H9 (cell line): ENCODE results near the gene COA1. TPM values are rescaled to one million over a fixed set of nuclear protein-coding genes. Genes with fewer than 3 reads are reported as not detected.

ENCODE experiments used
- DNase-seq: peaks from one replicate; pipeline ENCODE4 v3.0.0-alpha.2; 2017
- H2AFZ ChIP-seq: one replicate; pipeline ENCODE4 v1.6.1; 2013; ENCODE audit warnings: mild to moderate bottlenecking, low read length, control low read depth, moderate library complexity
- H2AK5ac ChIP-seq: 2 replicates; pipeline ENCODE4 v1.6.1; 2013; ENCODE audit warnings: low read length, control low read depth, mixed read lengths; ENCODE audit not compliant: insufficient read length
- H2BK120ac ChIP-seq: one replicate; pipeline ENCODE4 v1.6.1; 2013; ENCODE audit warnings: low read depth, mild to moderate bottlenecking, low read length, control low read depth, inconsistent platforms; ENCODE audit not compliant: poor library complexity, severe bottlenecking
- H2BK12ac ChIP-seq: 2 replicates; pipeline ENCODE4 v1.6.1; 2013; ENCODE audit warnings: low read length, control low read depth, mixed read lengths, low read depth; ENCODE audit not compliant: insufficient read length
- H2BK15ac ChIP-seq: 2 replicates; pipeline ENCODE4 v1.6.1; 2013; ENCODE audit warnings: low read depth, low read length, control low read depth
- H2BK20ac ChIP-seq: one replicate; pipeline ENCODE4 v1.6.1; 2013; ENCODE audit warnings: low read depth, mild to moderate bottlenecking, low read length, control low read depth, inconsistent platforms; ENCODE audit not compliant: poor library complexity, severe bottlenecking
- H2BK5ac ChIP-seq: 2 replicates; pipeline ENCODE4 v1.6.1; 2013; ENCODE audit warnings: low read length, control low read depth, mixed read lengths; ENCODE audit not compliant: insufficient read length
- H3K14ac ChIP-seq: 2 replicates; pipeline ENCODE4 v1.6.1; 2013; ENCODE audit warnings: low read length, control low read depth; ENCODE audit not compliant: insufficient read depth
- H3K18ac ChIP-seq: 2 replicates; pipeline ENCODE4 v1.6.1; 2013; ENCODE audit warnings: low read depth, mild to moderate bottlenecking, mixed read lengths, low read length, control low read depth; ENCODE audit not compliant: insufficient read length
- H3K23ac ChIP-seq: 2 replicates; pipeline ENCODE4 v1.6.1; 2013; ENCODE audit warnings: low read length, control low read depth, mixed read lengths, low read depth; ENCODE audit not compliant: insufficient read length
- H3K23me2 ChIP-seq: 2 replicates; pipeline ENCODE4 v1.6.1; 2013; ENCODE audit warnings: low read depth, mild to moderate bottlenecking, mixed read lengths, low read length, control low read depth; ENCODE audit not compliant: insufficient read length, poor library complexity, severe bottlenecking
- H3K27ac ChIP-seq: 2 replicates; pipeline ENCODE4 v1.5.1; 2013; ENCODE audit warnings: low read length, control low read depth, mixed read lengths, low read depth; ENCODE audit not compliant: insufficient read length
- H3K27me3 ChIP-seq: 2 replicates; pipeline ENCODE4 v1.6.1; 2013; ENCODE audit warnings: low read length, control low read depth, inconsistent platforms; ENCODE audit not compliant: insufficient read depth
- H3K4ac ChIP-seq: 2 replicates; pipeline ENCODE4 v1.6.1; 2013; ENCODE audit warnings: low read depth, mild to moderate bottlenecking, control low read depth, inconsistent platforms, low read length, moderate library complexity
- H3K4me1 ChIP-seq: 2 replicates; pipeline ENCODE4 v1.6.1; 2013; ENCODE audit warnings: low read length, control low read depth, inconsistent platforms; ENCODE audit not compliant: insufficient read depth
- H3K4me2 ChIP-seq: 2 replicates; pipeline ENCODE4 v1.6.1; 2013; ENCODE audit warnings: low read length, control low read depth, mixed read lengths; ENCODE audit not compliant: insufficient read length, insufficient read depth
- H3K56ac ChIP-seq: 2 replicates; pipeline ENCODE4 v1.6.1; 2013; ENCODE audit warnings: low read depth, mild to moderate bottlenecking, mixed read lengths, low read length, control low read depth; ENCODE audit not compliant: insufficient read length
- H3K79me1 ChIP-seq: 2 replicates; pipeline ENCODE4 v1.6.1; 2013; ENCODE audit warnings: low read depth, mild to moderate bottlenecking, moderate library complexity, low read length, control low read depth, inconsistent platforms; ENCODE audit not compliant: insufficient read depth, poor library complexity, severe bottlenecking
- H3K79me2 ChIP-seq: 2 replicates; pipeline ENCODE4 v1.6.1; 2013; ENCODE audit warnings: low read length, control low read depth, inconsistent platforms; ENCODE audit not compliant: insufficient read depth
- H3K9ac ChIP-seq: 2 replicates; pipeline ENCODE4 v1.6.1; 2013; ENCODE audit warnings: low read length, control low read depth, mixed read lengths; ENCODE audit not compliant: insufficient read length; ENCODE audit errors: extremely low read depth
- H3K9me3 ChIP-seq: one replicate; pipeline ENCODE4 v1.6.1; 2013; ENCODE audit warnings: low read depth, low read length, inconsistent platforms; ENCODE audit not compliant: control insufficient read depth
- H3T11ph ChIP-seq: one replicate; pipeline ENCODE4 v1.6.1; 2013; ENCODE audit warnings: mild to moderate bottlenecking, low read length, control low read depth, inconsistent platforms
- H4K20me1 ChIP-seq: one replicate; pipeline ENCODE4 v1.6.1; 2013; ENCODE audit not compliant: control insufficient read depth, insufficient read length, insufficient read depth
- H4K5ac ChIP-seq: 2 replicates; pipeline ENCODE4 v1.6.1; 2013; ENCODE audit warnings: low read depth, mild to moderate bottlenecking, mixed read lengths, low read length, control low read depth; ENCODE audit not compliant: insufficient read length
- H4K8ac ChIP-seq: replicated peaks from 2 replicates; pipeline ENCODE4 v1.6.1; 2013; ENCODE audit warnings: low read length, control low read depth, mixed read lengths, low read depth; ENCODE audit not compliant: insufficient read length
- H4K91ac ChIP-seq: 2 replicates; pipeline ENCODE4 v1.6.1; 2013; ENCODE audit warnings: low read depth, mild to moderate bottlenecking, moderate library complexity, mixed read lengths, low read length, control low read depth; ENCODE audit not compliant: insufficient read length
- H3K27ac Mint-ChIP-seq, 3 experiments: 2 replicates in 2 of 3; 3 replicates in 1 of 3; pipeline ENCODE4 v1.8.0; 2020 to 2021; ENCODE audit warnings: mixed read lengths in 3 of 3, mild to moderate bottlenecking in 1 of 3, moderate library complexity in 1 of 3
- H3K27me3 Mint-ChIP-seq: 2 replicates; pipeline ENCODE4 v1.8.0; 2021; ENCODE audit warnings: low read depth, mild to moderate bottlenecking, moderate library complexity, mixed read lengths
- H3K36me3 Mint-ChIP-seq, 3 experiments: 2 replicates in 2 of 3; 3 replicates in 1 of 3; pipeline ENCODE4 v1.8.0; 2020 to 2021; ENCODE audit warnings: low read depth in 3 of 3, mixed read lengths in 3 of 3; ENCODE audit not compliant: insufficient read depth in 1 of 3
- H3K4me1 Mint-ChIP-seq, 2 experiments: 2 replicates each; pipeline ENCODE4 v1.8.0; 2020; ENCODE audit warnings: mixed read lengths in 2 of 2
- H3K4me3 Mint-ChIP-seq, 2 experiments: 2 replicates in 1 of 2; 3 replicates in 1 of 2; pipeline ENCODE4 v1.8.0; 2020 to 2021; ENCODE audit warnings: mild to moderate bottlenecking in 2 of 2, mixed read lengths in 2 of 2, moderate library complexity in 1 of 2
- H3K9me3 Mint-ChIP-seq, 2 experiments: 2 replicates in 1 of 2; 3 replicates in 1 of 2; pipeline ENCODE4 v1.8.0; 2020; ENCODE audit warnings: mild to moderate bottlenecking in 2 of 2, mixed read lengths in 2 of 2, moderate library complexity in 1 of 2
- CTCF ChIP-seq: fragments of 200-600 bp; sonication (generic); conservative IDR thresholded peaks from 3 replicates; pipeline ENCODE4 v1.8.0; 2021; ENCODE audit warnings: antibody characterized with exemption, mild to moderate bottlenecking
- WGBS: extraction: QIAGEN DNeasy Blood & Tissue Kit; methylation state at CpG from one replicate; pipeline ENCODE4 v1.1.7; 2013; ENCODE audit warnings: missing lambda C conversion rate, low lambda C conversion rate, mixed read lengths; ENCODE audit not compliant: insufficient read length; ENCODE audit errors: extremely low coverage; 5-methylcytosine and 5-hydroxymethylcytosine counted together
- total RNA-seq: library from RNA; stranded (reverse); gene quantifications from 2 replicates; pipeline ENCODE4 v1.2.1, GENCODE V29; 2021

COA1 gene
- total RNA-seq, 1 experiment from 2014 or later, result 138 TPM

- Histone ChIP-seq H3K79me2 (peaks cover 20% of the 10 kb centered on the region; the same call in 1 of the 2 replicates), H4K5ac (no peak overlapping the region), H2AK5ac (no peak overlapping the region), H3K9ac (no peak overlapping the region), H3K27ac (no peak overlapping the region), H3K4ac (no peak overlapping the region), H3K18ac (no peak overlapping the region), H3K23ac (no peak overlapping the region), H2BK5ac (no peak overlapping the region), H3K56ac (no peak overlapping the region), H2BK15ac (no peak overlapping the region), H4K20me1 (no peaks in the 10 kb centered on the region), H3K79me1 (peaks cover 6% of the 10 kb centered on the region), H3T11ph (no peak overlapping the region), H3K14ac (no peak overlapping the region), H3K4me2 (no peak overlapping the region), H2BK12ac (no peak overlapping the region), H3K27me3 (no peaks in the 10 kb centered on the region), H3K23me2 (no peaks in the 10 kb centered on the region), H3K9me3 (no peaks in the 10 kb centered on the region), H4K8ac (no peak overlapping the region), H2AFZ (no peak overlapping the region), H2BK120ac (no peak overlapping the region), H3K4me1 (peaks cover 4% of the 10 kb centered on the region; the same call in 1 of the 2 replicates), H2BK20ac (no peak overlapping the region), H4K91ac (no peak overlapping the region)
- no peak overlapping the region for H3K4me3 Mint-ChIP-seq
- peaks cover 29 to 46% (median 33%) of the 10 kb centered on the region in 3 experiments for H3K36me3 Mint-ChIP-seq
- H3K4me1 Mint-ChIP-seq, result peaks cover 22 to 26% of the 10 kb centered on the region in 2 experiments
- no peak for DNase-seq
- H3K27me3 Mint-ChIP-seq, result no peaks in the 10 kb centered on the region
- no peak overlapping the region; a peak in 1 of 7 replicates for H3K27ac Mint-ChIP-seq
- peaks cover 8 to 24% of the 10 kb centered on the region in 2 experiments; a peak in 4 of 5 replicates for H3K9me3 Mint-ChIP-seq
- no CpG with 5 or more reads among the region's 1 CpG for WGBS
- no peak for TF ChIP-seq CTCF
These were observed 26.3 kb downstream of the COA1 start for GRCh38 chr7:43702974-43703373.
